K562 (cell line): Measurements from ENCODE around the gene KANK2. TPM values are rescaled to one million over a fixed set of nuclear protein-coding genes. Genes with fewer than 3 reads are reported as not detected.

Source experiments
- ATAC-seq: fragments of 200-7000 bp; cut with Tn5 transposase; 3 replicates; pipeline ENCODE4 v1.9.1; 2020; ENCODE audit warnings: moderate library complexity
- BruUV-seq: library from RNA; stranded (reverse); fragments of 400-500 nt; replicated peaks from 2 replicates; lab custom pipeline; 2021; lab: Mats Ljungman, UMichigan
- CTCF ChIA-PET: fragments of 300-600 bp; formaldehyde crosslinking; extraction: SDS; loops from one replicate; lab custom pipeline; 2021; ENCODE audit warnings: low intra/inter-chr PET ratio; lab: Yijun Ruan, JAX
- POLR2A ChIA-PET: fragments of 300-600, 350-650 bp; sonication (Branson Sonifier 250); formaldehyde crosslinking; extraction: SDS; loops from one replicate; lab custom pipeline; 2021; ENCODE audit warnings: antibody characterized with exemption, inconsistent platforms; lab: Yijun Ruan, JAX
- DNase-seq, 4 experiments: peaks; one replicate each; pipeline versions ENCODE4 v3.0.0 to v3.0.0-alpha.2; 2011 to 2018; ENCODE audit warnings: low spot score in 3 of 4, mixed read lengths in 3 of 4; ENCODE audit errors: extremely low read depth in 1 of 4
- FAIRE-seq: peaks from 2 replicates; lab custom pipeline; 2011; peaks lifted over from hg19 to GRCh38; lab: Jason Lieb, UNC
- H2AFZ ChIP-seq: 2 replicates; pipeline ENCODE4 v1.6.0; 2011; ENCODE audit warnings: low read depth, low read length, control low read depth, inconsistent platforms
- H3K27ac ChIP-seq: fragments of 200-600 bp; 3 replicates; pipeline ENCODE4 v1.8.0; 2011; ENCODE audit warnings: low read depth, mild to moderate bottlenecking, control low read depth, inconsistent platforms, low read length, moderate library complexity, mixed read lengths; ENCODE audit errors: extremely low read depth
- H3K27me3 ChIP-seq, 2 experiments: fragments of 300-600 bp in 1 of 2; 2 replicates in 1 of 2; 3 replicates in 1 of 2; pipeline versions ENCODE4 v1.6.0 to v1.8.0; 2011; ENCODE audit warnings: inconsistent platforms in 2 of 2, low read length in 2 of 2, mild to moderate bottlenecking in 1 of 2, mixed read lengths in 1 of 2, moderate library complexity in 1 of 2; ENCODE audit not compliant: control insufficient read depth in 2 of 2, insufficient read depth in 2 of 2
- H3K36me3 ChIP-seq: fragments of 300-600 bp; 3 replicates; pipeline ENCODE4 v1.8.0; 2011; ENCODE audit warnings: mild to moderate bottlenecking, low read length, inconsistent platforms; ENCODE audit not compliant: control insufficient read depth, insufficient read depth
- H3K4me1 ChIP-seq, 2 experiments: fragments of 200-600 bp in 1 of 2; replicated peaks in 1 of 2; 2 replicates in 1 of 2; 3 replicates in 1 of 2; pipeline versions ENCODE4 v1.5.1 to v1.8.0; 2011; ENCODE audit warnings: inconsistent platforms in 2 of 2, low read length in 2 of 2, mild to moderate bottlenecking in 1 of 2, mixed read lengths in 1 of 2, moderate library complexity in 1 of 2; ENCODE audit not compliant: control insufficient read depth in 2 of 2, insufficient read depth in 2 of 2
- H3K4me2 ChIP-seq: 2 replicates; pipeline ENCODE4 v1.6.1; 2011; ENCODE audit warnings: low read length, control low read depth, inconsistent platforms, mixed read lengths; ENCODE audit not compliant: insufficient read depth
- H3K4me3 ChIP-seq: fragments of 200-600 bp; sonication (generic), shearing (Covaris generic); 2 replicates; pipeline ENCODE4 v1.5.1; 2016; ENCODE audit warnings: control low read depth, inconsistent platforms
- H3K79me2 ChIP-seq: fragments of 200-600 bp; 3 replicates; pipeline ENCODE4 v1.8.0; 2011; ENCODE audit warnings: low read length, inconsistent platforms; ENCODE audit not compliant: control insufficient read depth, insufficient read depth
- H3K9ac ChIP-seq, 2 experiments: 2 replicates each; pipeline versions ENCODE4 v1.6.0 to v1.6.1; 2011; ENCODE audit warnings: low read depth in 2 of 2, low read length in 2 of 2, control low read depth in 1 of 2, inconsistent platforms in 1 of 2, mild to moderate bottlenecking in 1 of 2, mixed read lengths in 1 of 2; ENCODE audit not compliant: insufficient read depth in 1 of 2
- H3K9me1 ChIP-seq: one replicate; pipeline ENCODE4 v1.6.0; 2011; ENCODE audit warnings: inconsistent platforms, mild to moderate bottlenecking, low read length, moderate library complexity; ENCODE audit not compliant: control insufficient read depth, insufficient read depth
- H3K9me3 ChIP-seq: replicated peaks from 2 replicates; pipeline ENCODE4 v1.5.1; 2011; ENCODE audit warnings: low read depth, low read length, inconsistent platforms; ENCODE audit not compliant: control insufficient read depth, insufficient read depth
- H4K20me1 ChIP-seq: replicated peaks from 2 replicates; pipeline ENCODE4 v1.6.1; 2011; ENCODE audit warnings: low read length, inconsistent platforms, mixed read lengths; ENCODE audit not compliant: control insufficient read depth, insufficient read depth
- ADNP ChIP-seq: fragments of 200-800 bp; sonication (Bioruptor generic); IDR thresholded peaks from 2 replicates; pipeline ENCODE4 v1.6.1; 2016; ENCODE audit warnings: missing genetic modification characterization, missing compliant biosample characterization
- BCOR ChIP-seq: fragments of 450-650 bp; IDR thresholded peaks from 2 replicates; pipeline ENCODE4 v1.6.1; 2016
- CBX1 ChIP-seq: sonication (generic); IDR thresholded peaks from 2 replicates; pipeline ENCODE4 v1.6.1; 2016; ENCODE audit warnings: antibody characterized with exemption, low read depth, mild to moderate bottlenecking
- CBX3 ChIP-seq, 2 experiments: IDR thresholded peaks; 1 replicate in 1 of 2; 2 replicates in 1 of 2; pipeline ENCODE4 v1.6.1; 2012; ENCODE audit warnings: inconsistent platforms in 2 of 2, low read length in 2 of 2, borderline replicate concordance in 1 of 2, control low read depth in 1 of 2
- HDAC2 ChIP-seq: fragments of 450-650 bp; IDR thresholded peaks from 2 replicates; pipeline ENCODE4 v1.6.1; 2016; ENCODE audit warnings: mild to moderate bottlenecking
- JUN ChIP-seq, 2 experiments: sonication (generic) in 1 of 2; formaldehyde crosslinking in 1 of 2; IDR thresholded peaks; 2 replicates each; pipeline versions ENCODE4 v1.6.1 to v1.8.0; 2012 to 2022; ENCODE audit warnings: borderline replicate concordance in 2 of 2, mild to moderate bottlenecking in 2 of 2, improper control_type of control experiment in 1 of 2, low read depth in 1 of 2, low read length in 1 of 2, missing genetic modification reagents in 1 of 2
- KDM1A ChIP-seq, 2 experiments: fragments of 450-650 bp; IDR thresholded peaks; 2 replicates each; pipeline ENCODE4 v1.6.1; 2016; ENCODE audit warnings: mild to moderate bottlenecking in 2 of 2
- MYNN ChIP-seq, 2 experiments: sonication (generic); formaldehyde crosslinking in 1 of 2; IDR thresholded peaks; 2 replicates each; pipeline versions ENCODE4 v1.5.0 to v1.6.1; 2016 to 2020; ENCODE audit warnings: antibody characterized with exemption in 1 of 2, missing genetic modification reagents in 1 of 2
- NCOA1 ChIP-seq: fragments of 450-650 bp; IDR thresholded peaks from 2 replicates; pipeline ENCODE4 v1.6.1; 2016; ENCODE audit warnings: low read depth
- PHF20 ChIP-seq: fragments of 450-650 bp; IDR thresholded peaks from 2 replicates; pipeline ENCODE4 v1.6.1; 2018; ENCODE audit not compliant: partially characterized antibody
- PREB ChIP-seq: sonication (generic); formaldehyde crosslinking; IDR thresholded peaks from 2 replicates; pipeline ENCODE4 v1.8.1; 2023; ENCODE audit warnings: mild to moderate bottlenecking, missing genetic modification reagents
- RBM25 ChIP-seq: fragments of 200-400 bp; formaldehyde crosslinking; IDR thresholded peaks from 2 replicates; pipeline ENCODE4 v1.6.1; 2018; ENCODE audit warnings: low read length, low read depth, moderate library complexity; ENCODE audit not compliant: severe bottlenecking
- RCOR1 ChIP-seq, 2 experiments: IDR thresholded peaks; 2 replicates each; pipeline ENCODE4 v1.6.1; 2012; ENCODE audit warnings: low read depth in 2 of 2, low read length in 2 of 2, borderline replicate concordance in 1 of 2, improper control_type of control experiment in 1 of 2
- SMARCA5 ChIP-seq: fragments of 450-650 bp; IDR thresholded peaks from 2 replicates; pipeline ENCODE4 v1.6.1; 2016
- SNRNP70 ChIP-seq: fragments of 200-400 bp; formaldehyde crosslinking; optimal IDR thresholded peaks from 2 replicates; pipeline ENCODE3; 2017; ENCODE audit warnings: low read depth, low read length
- TEAD2 ChIP-seq: fragments of 450-650 bp; IDR thresholded peaks from 2 replicates; pipeline ENCODE4 v1.6.1; 2016; ENCODE audit warnings: missing genetic modification characterization, control low read depth, missing compliant biosample characterization
- ZNF316 ChIP-seq: fragments of 450-650 bp; IDR thresholded peaks from 2 replicates; pipeline ENCODE4 v1.6.1; 2016
- ZNF324 ChIP-seq: fragments of 250-450 bp; sonication (Bioruptor Pico); IDR thresholded peaks from 2 replicates; pipeline ENCODE4 v1.4.0; 2020; ENCODE audit warnings: mild to moderate bottlenecking
- ZNF740 ChIP-seq, 3 experiments: fragments of 200-800 bp in 1 of 3; sonication (Bioruptor generic) in 1 of 3; sonication (generic) in 1 of 3; formaldehyde crosslinking in 1 of 3; IDR thresholded peaks; 2 replicates each; pipeline versions ENCODE4 v1.6.1 to v1.8.0; 2016 to 2022; ENCODE audit warnings: mild to moderate bottlenecking in 2 of 3, missing compliant biosample characterization in 2 of 3, missing genetic modification characterization in 2 of 3, missing genetic modification reagents in 1 of 3
- WGBS: fragments of 100-300 bp; shearing (Covaris generic); methylation state at CpG from one replicate; pipeline ENCODE4 v1.1.6; 2016; ENCODE audit warnings: low coverage, mixed read lengths; ENCODE audit not compliant: insufficient coverage; ENCODE audit errors: missing lambda C conversion rate; 5-methylcytosine and 5-hydroxymethylcytosine counted together
- in situ Hi-C: fragments of 300-500 bp; cut with MboI; formaldehyde crosslinking; loops from 4 replicates; pipeline ENCODE4 v1.15.0; 2018; ENCODE audit warnings: inconsistent platforms, mixed read lengths
- intact Hi-C: fragments of 100-400 bp; cut with micrococcal nuclease; formaldehyde crosslinking; loops from 2 replicates; pipeline ENCODE4 v1.14.2; 2022
- polyA plus RNA-seq, 8 experiments: library from polyadenylated mRNA; depleted of rRNA in 4 of 8; stranded (reverse) in 5 of 8; unstranded in 3 of 8; fragments of >200 nt; fragmentation: Nextera tagmentation in 2 of 8; fragmentation: Illumina TruSeq in 1 of 8; extraction: Ambion mirVana in 2 of 8; extraction: Trizol in 1 of 8; gene quantifications; 2 replicates each; pipeline versions ENCODE4 v1.2.1 to v1.2.3, GENCODE V29; 2011 to 2014; ENCODE audit warnings: inconsistent platforms in 1 of 8, missing spikeins in 1 of 8
- total RNA-seq, 7 experiments: library from RNA; depleted of rRNA in 6 of 7; stranded (reverse); fragments of >200 nt in 6 of 7; fragmentation: Illumina TruSeq in 2 of 7; extraction: Trizol in 2 of 7; gene quantifications; 2 replicates each; pipeline versions ENCODE4 v1.2.1 to v1.2.3, GENCODE V29; 2011 to 2021; ENCODE audit warnings: low replicate concordance in 1 of 7
- TF ChIP-seq, protein P1 (sequence below): sonication (generic); formaldehyde crosslinking; IDR thresholded peaks from 2 replicates; pipeline ENCODE4 v1.8.0; 2022; ENCODE audit warnings: mild to moderate bottlenecking, missing genetic modification reagents

The KANK2 gene
- total and polyA plus RNA-seq, 9 of the 15 experiments (the other 6 are each of a cell fraction or from before 2014, with no cell fraction given), result 4.4 to 47.8 (median 21.3) TPM

GRCh38 chr19:11199517-11199916 lies 2.2 kb upstream of the KANK2 start:
- Histone ChIP-seq H3K27me3 (no peaks in the 10 kb centered on the region), H3K9ac (no peak overlapping the region), H3K27ac (no peak overlapping the region), H3K9me3 (no peaks in the 10 kb centered on the region), H2AFZ (no peak overlapping the region), H3K4me1 (peaks cover 20 to 65% of the 10 kb centered on the region in 2 experiments), H3K36me3 (peaks cover 8% of the 10 kb centered on the region; the same call in 2 of the 3 replicates), H4K20me1 (0 out of 2 replicates have a peak, but pooled peaks cover 3% of the 10 kb centered on the region), H3K4me3 (no peak overlapping the region), H3K79me2 (peaks cover 15% of the 10 kb centered on the region), H3K4me2 (no peak overlapping the region), H3K9me1 (no peaks in the 10 kb centered on the region)
- intact Hi-C loops (loop anchor here (5.0 kb wide), 1 partner anchor 42 kb away; the partner anchor contains the start of gene SPC24), in situ Hi-C loops (no loop called here)
- CTCF ChIA-PET, result no interaction called here
- no TSS peak for BruUV-seq
- ATAC-seq, result no peak
- POLR2A ChIA-PET, result interaction anchor here (1.3 to 1.4 kb wide), 2 partner anchors 30 to 56 kb away, joined by 3 to 4 read pairs; no protein-coding TSS in a partner anchor
- 68% methylated on average over 5 of the region's 5 CpGs for WGBS
- DNase-seq, result no peak
- FAIRE-seq, result no peak
- TF ChIP-seq BCOR (peak; percentile 96), NCOA1 (no peak), HDAC2 (peak; percentile 71), PHF20 (peak; percentile 19), MYNN (IDR thresholded peaks at IDR 0.05) (no peak), MYNN (CRISPR knock-in tag; IDR thresholded peaks at IDR 0.05) (no peak), KDM1A (IDR thresholded peaks at IDR 0.05) (peak; percentile 77 to 86), ZNF316 (no peak), ADNP (tag) (peak; percentile 83), CBX3 (IDR thresholded peaks at IDR 0.05; ENCODE audit: borderline replicate concordance in 1 of 2, low read length in 2 of 2) (peak in 1 of 2 experiments; percentile 22; a peak in 1 of 3 replicates), PREB (no peak), RCOR1 (IDR thresholded peaks at IDR 0.05; ENCODE audit: borderline replicate concordance in 1 of 2, low read depth in 2 of 2, low read length in 2 of 2) (peak; percentile 50 to 78; a peak in 3 of 4 replicates), SNRNP70 (no peak), ZNF740 (CRISPR knock-in tag; IDR thresholded peaks at IDR 0.05) (no peak), ZNF740 (tag; IDR thresholded peaks at IDR 0.05) (no peak), CBX1 (peak; percentile 70), JUN (IDR thresholded peaks at IDR 0.05; ENCODE audit: borderline replicate concordance, low read depth, low read length) (no peak), JUN (CRISPR knock-in tag; IDR thresholded peaks at IDR 0.05; ENCODE audit: borderline replicate concordance) (no peak), ZNF324 (CRISPR knock-in tag) (no peak), SMARCA5 (peak; percentile 73; the same call in 1 of the 2 replicates), RBM25 (peak; percentile 83), TEAD2 (no peak)
- TF ChIP-seq, protein P1, sequence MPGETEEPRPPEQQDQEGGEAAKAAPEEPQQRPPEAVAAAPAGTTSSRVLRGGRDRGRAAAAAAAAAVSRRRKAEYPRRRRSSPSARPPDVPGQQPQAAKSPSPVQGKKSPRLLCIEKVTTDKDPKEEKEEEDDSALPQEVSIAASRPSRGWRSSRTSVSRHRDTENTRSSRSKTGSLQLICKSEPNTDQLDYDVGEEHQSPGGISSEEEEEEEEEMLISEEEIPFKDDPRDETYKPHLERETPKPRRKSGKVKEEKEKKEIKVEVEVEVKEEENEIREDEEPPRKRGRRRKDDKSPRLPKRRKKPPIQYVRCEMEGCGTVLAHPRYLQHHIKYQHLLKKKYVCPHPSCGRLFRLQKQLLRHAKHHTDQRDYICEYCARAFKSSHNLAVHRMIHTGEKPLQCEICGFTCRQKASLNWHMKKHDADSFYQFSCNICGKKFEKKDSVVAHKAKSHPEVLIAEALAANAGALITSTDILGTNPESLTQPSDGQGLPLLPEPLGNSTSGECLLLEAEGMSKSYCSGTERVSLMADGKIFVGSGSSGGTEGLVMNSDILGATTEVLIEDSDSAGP (CRISPR knock-in tag), result no peak
